ENCODE results near the gene KHDC1.

Gene KHDC1

GRCh38 chr6:73302339-73302738, 39.3 kb upstream of the KHDC1 start:
- no peak for DNase-seq
- Histone ChIP-seq H3K36me3 (no peaks in the 10 kb centered on the region; the same call in 1 of the 2 replicates), H3K9me3 (ENCODE audit: severe bottlenecking) (no peaks in the 10 kb centered on the region), H3K27me3 (ENCODE audit: insufficient read depth, low read depth, severe bottlenecking) (no peaks in the 10 kb centered on the region), H3K4me3 (ENCODE audit: low read depth, low read length) (no peak overlapping the region), H3K27ac (no peak overlapping the region)
- TF ChIP-seq CTCF (IDR thresholded peaks at IDR 0.05; ENCODE audit: low read depth, low read length) = no peak

GRCh38 chr6:73299151-73299971, 36.4 kb upstream of the KHDC1 start:
- H3K36me3 ChIP-seq = no peaks in the 10 kb centered on the region; the same call in 1 of the 2 replicates
- H3K27ac ChIP-seq = no peak overlapping the region
- DNase-seq = no peak

GRCh38 chr6:73293331-73293730, 30.3 kb upstream of the KHDC1 start:
- Histone ChIP-seq H3K27ac (no peak overlapping the region), H3K9me3 (ENCODE audit: severe bottlenecking) (no peaks in the 10 kb centered on the region), H3K27me3 (ENCODE audit: insufficient read depth, low read depth, severe bottlenecking) (no peaks in the 10 kb centered on the region), H3K36me3 (no peaks in the 10 kb centered on the region), H3K4me3 (ENCODE audit: low read depth, low read length) (no peak overlapping the region)
- no peak for DNase-seq
- no peak for TF ChIP-seq CTCF (IDR thresholded peaks at IDR 0.05; ENCODE audit: low read depth, low read length)

More at GRCh38 chr6:73299151-73299971, 36.4 kb upstream of the KHDC1 start:
- H3K27me3 ChIP-seq (ENCODE audit: insufficient read depth, low read depth, severe bottlenecking) = no peaks in the 10 kb centered on the region
- H3K4me3 ChIP-seq (ENCODE audit: low read depth, low read length) = no peak overlapping the region
- no peaks in the 10 kb centered on the region for H3K9me3 ChIP-seq (ENCODE audit: severe bottlenecking)
- TF ChIP-seq CTCF (IDR thresholded peaks at IDR 0.05; ENCODE audit: low read depth, low read length) = no peak

GRCh38 chr6:73290435-73290834, 27.4 kb upstream of the KHDC1 start:
- no peaks in the 10 kb centered on the region for H3K36me3 ChIP-seq
- TF ChIP-seq CTCF (IDR thresholded peaks at IDR 0.05; ENCODE audit: low read depth, low read length) = no peak
- no peak for DNase-seq
- no peak overlapping the region for H3K27ac ChIP-seq
- H3K27me3 ChIP-seq (ENCODE audit: insufficient read depth, low read depth, severe bottlenecking) = no peaks in the 10 kb centered on the region
- H3K9me3 ChIP-seq (ENCODE audit: severe bottlenecking) = no peaks in the 10 kb centered on the region
- no peak overlapping the region for H3K4me3 ChIP-seq (ENCODE audit: low read depth, low read length)

GRCh38 chr6:73286752-73287151, 23.8 kb upstream of the KHDC1 start:
- H3K4me3 ChIP-seq (ENCODE audit: low read depth, low read length) = no peak overlapping the region
- DNase-seq = no peak
- H3K9me3 ChIP-seq (ENCODE audit: severe bottlenecking) = no peaks in the 10 kb centered on the region
- no peaks in the 10 kb centered on the region for H3K27me3 ChIP-seq (ENCODE audit: insufficient read depth, low read depth, severe bottlenecking)
- TF ChIP-seq CTCF (IDR thresholded peaks at IDR 0.05; ENCODE audit: low read depth, low read length) = no peak
- H3K27ac ChIP-seq = no peak overlapping the region
- no peaks in the 10 kb centered on the region; the same call in 1 of the 2 replicates for H3K36me3 ChIP-seq

All from WERI-Rb-1 (cell line).